OCI-LY3 (cell line): ENCODE measurements around the gene RNF220.

Experiments used
- CTCF ChIP-seq: fragments of 200-600, 300-600 bp; sonication (generic); IDR thresholded peaks from 2 replicates; pipeline ENCODE4 v1.5.1; 2014; ENCODE audit warnings: antibody characterized with exemption, low read length, low read depth
- EZH2phosphoT487 ChIP-seq: fragments of 200-600 bp; shearing (Covaris generic); IDR thresholded peaks from 2 replicates; pipeline ENCODE4 v1.6.1; 2018; ENCODE audit warnings: antibody characterized with exemption, mixed run types, low read depth

GRCh38 chr1:44489481-44489880 is 84.4 kb downstream of the RNF220 start:
- TF ChIP-seq CTCF (no peak), EZH2phosphoT487 (no peak)
